Measurements from ENCODE around the gene EYA3.

GRCh38 chr1:28058168-28058567 is 30.2 kb downstream of the EYA3 start:
- TF ChIP-seq ATF6 (CRISPR knock-in tag; IDR thresholded peaks at IDR 0.05), result no peak
- TF ChIP-seq CTCF (IDR thresholded peaks at IDR 0.05), result no peak
- TF ChIP-seq GRHL2 (CRISPR knock-in tag; IDR thresholded peaks at IDR 0.05; ENCODE audit: insufficient replicate concordance, severe bottlenecking), result no peak
- no peak for TF ChIP-seq FOXP1 (CRISPR knock-in tag; IDR thresholded peaks at IDR 0.05; ENCODE audit: borderline replicate concordance)

All from WTC11 (cell line).